Neural cell (in vitro differentiated cells): ENCODE measurements around the gene PANK2. TPM values are rescaled to one million over a fixed set of nuclear protein-coding genes. Genes with fewer than 3 reads are reported as not detected.
A peak's percentile ranks its signal among the peaks of the same experiment; 100 is the strongest.

Experiments used
- H2AFZ ChIP-seq: fragments of 200-600, 300-800 bp; sonication (generic), shearing (Covaris generic); 2 replicates; pipeline ENCODE4 v1.6.0; 2014; ENCODE audit warnings: low read depth, mild to moderate bottlenecking, antibody characterized with exemption, low read length, moderate library complexity
- H3F3A ChIP-seq: fragments of 200-600 bp; shearing (Covaris generic); 2 replicates; pipeline ENCODE4 v1.6.1; 2016; ENCODE audit warnings: mild to moderate bottlenecking, moderate library complexity, mixed read lengths, antibody characterized with exemption, low read length; ENCODE audit not compliant: insufficient read depth, poor library complexity, severe bottlenecking
- H3K27ac ChIP-seq: fragments of 200-600, 300-800 bp; sonication (generic), shearing (Covaris generic); 2 replicates; pipeline ENCODE4 v1.5.1; 2014; ENCODE audit warnings: mild to moderate bottlenecking, low read length, moderate library complexity
- H3K27me3 ChIP-seq: fragments of 300-800, 200-600 bp; sonication (generic), shearing (Covaris generic); 2 replicates; pipeline ENCODE4 v1.6.0; 2014; ENCODE audit warnings: mild to moderate bottlenecking, low read depth, low read length, moderate library complexity; ENCODE audit not compliant: insufficient read depth
- H3K36me3 ChIP-seq: fragments of 300-800, 200-600 bp; sonication (generic), shearing (Covaris generic); 2 replicates; pipeline ENCODE4 v1.5.1; 2014; ENCODE audit warnings: mild to moderate bottlenecking, antibody characterized with exemption, low read length, moderate library complexity; ENCODE audit not compliant: insufficient read depth
- H3K4me2 ChIP-seq: fragments of 300-800, 200-600 bp; sonication (generic), shearing (Covaris generic); 2 replicates; pipeline ENCODE4 v1.6.0; 2014; ENCODE audit warnings: mild to moderate bottlenecking, low read length
- H3K4me3 ChIP-seq: fragments of 300-800, 200-600 bp; sonication (generic), shearing (Covaris generic); 2 replicates; pipeline ENCODE4 v1.5.1; 2014; ENCODE audit warnings: mild to moderate bottlenecking, low read length, moderate library complexity
- H3K79me2 ChIP-seq: fragments of 200-600 bp; shearing (Covaris generic); replicated peaks from 2 replicates; pipeline ENCODE4 v1.6.0; 2014; ENCODE audit warnings: mild to moderate bottlenecking, low read length, moderate library complexity; ENCODE audit not compliant: insufficient read depth
- H3K9ac ChIP-seq: fragments of 300-800, 200-600 bp; sonication (generic), shearing (Covaris generic); 2 replicates; pipeline ENCODE4 v1.6.1; 2016; ENCODE audit warnings: mild to moderate bottlenecking, low read length, mixed read lengths
- H3K9me2 ChIP-seq: fragments of 200-600 bp; shearing (Covaris generic); 2 replicates; pipeline ENCODE4 v1.6.1; 2016; ENCODE audit warnings: mild to moderate bottlenecking, low read length, mixed read lengths; ENCODE audit not compliant: insufficient read depth
- H3K9me3 ChIP-seq: fragments of 200-600, 300-800 bp; sonication (generic), shearing (Covaris generic); 2 replicates; pipeline ENCODE4 v1.6.1; 2016; ENCODE audit warnings: mild to moderate bottlenecking, mixed run types, low read length, moderate library complexity, mixed read lengths
- H4K20me1 ChIP-seq: fragments of 200-600 bp; shearing (Covaris generic); 2 replicates; pipeline ENCODE4 v1.6.1; 2016; ENCODE audit warnings: mild to moderate bottlenecking, mixed run types; ENCODE audit not compliant: insufficient read depth
- CTCF ChIP-seq: fragments of 450-650 bp; IDR thresholded peaks from 2 replicates; pipeline ENCODE4 v1.5.1; 2014; ENCODE audit warnings: antibody characterized with exemption, mild to moderate bottlenecking, moderate library complexity; ENCODE audit not compliant: poor library complexity, severe bottlenecking
- EZH2 ChIP-seq: fragments of 200-600, 300-800 bp; shearing (Covaris generic), sonication (generic); IDR thresholded peaks from 2 replicates; pipeline ENCODE4 v1.6.1; 2014; ENCODE audit warnings: antibody characterized with exemption, low read length, borderline replicate concordance, mild to moderate bottlenecking; ENCODE audit not compliant: insufficient read depth, poor library complexity, severe bottlenecking
- MXI1 ChIP-seq: fragments of 450-650 bp; conservative IDR thresholded peaks from 2 replicates; pipeline ENCODE4 v1.6.1; 2014; ENCODE audit warnings: antibody characterized with exemption, mild to moderate bottlenecking; ENCODE audit not compliant: poor library complexity, severe bottlenecking
- POLR2AphosphoS5 ChIP-seq: IDR thresholded peaks from 2 replicates; pipeline ENCODE4 v1.6.1; 2012
- RAD21 ChIP-seq: fragments of 450-650 bp; conservative IDR thresholded peaks from 2 replicates; pipeline ENCODE4 v1.6.1; 2014; ENCODE audit warnings: antibody characterized with exemption, mild to moderate bottlenecking, moderate library complexity
- REST ChIP-seq: IDR thresholded peaks from 2 replicates; pipeline ENCODE4 v1.6.1; 2012; ENCODE audit warnings: borderline replicate concordance
- SMC3 ChIP-seq: fragments of 450-650 bp; conservative IDR thresholded peaks from 2 replicates; pipeline ENCODE4 v1.6.1; 2014; ENCODE audit warnings: antibody characterized with exemption, mild to moderate bottlenecking, moderate library complexity; ENCODE audit not compliant: poor library complexity
- polyA plus RNA-seq: library from polyadenylated mRNA; depleted of rRNA; stranded (reverse); fragments of >200 nt; gene quantifications from 2 replicates; pipeline ENCODE4 v1.2.3, GENCODE V29; 2014

PANK2 gene
- polyA plus RNA-seq, 1 donor from 2014 or later = 41.7 TPM

- Histone ChIP-seq H2AFZ (no peak overlapping the region), H3F3A (no peaks in the 10 kb centered on the region), H3K36me3 (no peaks in the 10 kb centered on the region), H3K9ac (no peak overlapping the region), H3K79me2 (peaks cover 11% of the 10 kb centered on the region), H3K4me2 (no peak overlapping the region), H4K20me1 (no peaks in the 10 kb centered on the region), H3K4me3 (no peak overlapping the region), H3K27ac (no peak overlapping the region), H3K9me3 (no peaks in the 10 kb centered on the region), H3K9me2 (no peaks in the 10 kb centered on the region), H3K27me3 (no peaks in the 10 kb centered on the region)
- no peak for TF ChIP-seq SMC3
- TF ChIP-seq POLR2AphosphoS5 = peak; percentile 16
Measured at GRCh38 chr20:3925899-3926638, 36.9 kb downstream of the PANK2 start.

- Histone ChIP-seq H2AFZ (no peak overlapping the region), H3F3A (no peaks in the 10 kb centered on the region), H3K4me2 (no peak overlapping the region), H4K20me1 (no peaks in the 10 kb centered on the region), H3K9ac (no peak overlapping the region), H3K4me3 (no peak overlapping the region), H3K9me2 (no peaks in the 10 kb centered on the region), H3K27me3 (no peaks in the 10 kb centered on the region), H3K27ac (no peak overlapping the region), H3K79me2 (peaks cover 5% of the 10 kb centered on the region), H3K36me3 (peaks cover 4% of the 10 kb centered on the region), H3K9me3 (no peaks in the 10 kb centered on the region)
- no peak for TF ChIP-seq MXI1
- peak; percentile 19 for TF ChIP-seq POLR2AphosphoS5
Measured at GRCh38 chr20:3927486-3928291, 38.5 kb downstream of the PANK2 start.

- Histone ChIP-seq H4K20me1 (no peaks in the 10 kb centered on the region), H3F3A (no peaks in the 10 kb centered on the region), H3K79me2 (no peaks in the 10 kb centered on the region), H3K4me2 (no peak overlapping the region), H3K9me2 (no peaks in the 10 kb centered on the region), H3K9me3 (no peaks in the 10 kb centered on the region), H2AFZ (no peak overlapping the region), H3K4me3 (no peak overlapping the region), H3K9ac (no peak overlapping the region), H3K36me3 (peaks cover 4% of the 10 kb centered on the region), H3K27me3 (no peaks in the 10 kb centered on the region), H3K27ac (no peak overlapping the region)
- TF ChIP-seq POLR2AphosphoS5 (no peak), REST (no peak), CTCF (no peak), RAD21 (no peak), MXI1 (no peak), EZH2 (no peak)
Measured at GRCh38 chr20:3929713-3930060, 40.5 kb downstream of the PANK2 start.
